BJ (cell line): Measurements from ENCODE around the gene ELOVL4. TPM values are rescaled to one million over a fixed set of nuclear protein-coding genes. Genes with fewer than 3 reads are reported as not detected.

ENCODE experiments used
- CTCF ChIA-PET: fragments of 350-600 bp; formaldehyde crosslinking; extraction: SDS; loops from one replicate; lab custom pipeline; 2021; ENCODE audit warnings: antibody characterized with exemption, inconsistent platforms; lab: Yijun Ruan, JAX
- POLR2A ChIA-PET: fragments of 300-600 bp; sonication (Branson Sonifier 250); formaldehyde crosslinking; extraction: SDS; loops from one replicate; lab custom pipeline; 2021; ENCODE audit warnings: antibody characterized with exemption; lab: Charles Lee
- DNase-seq: peaks from one replicate; pipeline ENCODE4 v3.0.0-alpha.2; 2011; ENCODE audit warnings: low read depth
- H3K27me3 ChIP-seq: 2 replicates; pipeline ENCODE4 v1.6.0; 2011; ENCODE audit warnings: low read length; ENCODE audit not compliant: control insufficient read depth, insufficient read depth
- H3K36me3 ChIP-seq: 2 replicates; pipeline ENCODE4 v1.5.1; 2011; ENCODE audit warnings: low read length; ENCODE audit not compliant: control insufficient read depth, insufficient read depth
- H3K4me3 ChIP-seq: 2 replicates; pipeline ENCODE4 v1.5.1; 2011; ENCODE audit warnings: low read depth, mild to moderate bottlenecking, control low read depth, low read length
- polyA plus RNA-seq: library from polyadenylated mRNA; depleted of rRNA; stranded (reverse); fragments of >200 nt; gene quantifications from 2 replicates; pipeline ENCODE4 v1.2.3, GENCODE V29; 2011
- TF ChIP-seq, protein P1 (sequence below): IDR thresholded peaks from 2 replicates; pipeline ENCODE4 v1.5.1; 2011; ENCODE audit warnings: low read depth, mild to moderate bottlenecking, control low read depth, inconsistent platforms, low read length, moderate library complexity; ENCODE audit not compliant: insufficient read depth

Gene ELOVL4
- polyA plus RNA-seq, 1 experiment = 0.40 TPM

DNA sequence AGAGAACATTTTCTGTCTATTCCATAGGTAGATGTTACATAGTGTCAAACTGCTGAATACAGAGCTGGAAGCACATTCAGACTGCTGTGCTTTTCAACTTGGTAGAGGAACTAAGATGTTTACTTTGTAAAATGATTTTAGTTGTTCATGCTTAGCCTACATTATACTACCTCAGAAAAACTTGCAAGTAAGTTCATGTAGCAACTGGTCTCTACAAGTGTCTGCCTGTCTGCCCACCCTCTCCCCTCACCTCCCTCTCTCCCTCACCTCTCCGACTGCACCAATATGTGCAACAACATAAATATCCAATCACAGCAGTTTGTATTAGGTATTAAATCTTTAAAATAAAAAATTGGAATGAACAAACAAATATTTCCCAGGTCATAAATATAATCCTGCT lies 25.3 kb downstream of the ELOVL4 start:
- TF ChIP-seq, protein P1, sequence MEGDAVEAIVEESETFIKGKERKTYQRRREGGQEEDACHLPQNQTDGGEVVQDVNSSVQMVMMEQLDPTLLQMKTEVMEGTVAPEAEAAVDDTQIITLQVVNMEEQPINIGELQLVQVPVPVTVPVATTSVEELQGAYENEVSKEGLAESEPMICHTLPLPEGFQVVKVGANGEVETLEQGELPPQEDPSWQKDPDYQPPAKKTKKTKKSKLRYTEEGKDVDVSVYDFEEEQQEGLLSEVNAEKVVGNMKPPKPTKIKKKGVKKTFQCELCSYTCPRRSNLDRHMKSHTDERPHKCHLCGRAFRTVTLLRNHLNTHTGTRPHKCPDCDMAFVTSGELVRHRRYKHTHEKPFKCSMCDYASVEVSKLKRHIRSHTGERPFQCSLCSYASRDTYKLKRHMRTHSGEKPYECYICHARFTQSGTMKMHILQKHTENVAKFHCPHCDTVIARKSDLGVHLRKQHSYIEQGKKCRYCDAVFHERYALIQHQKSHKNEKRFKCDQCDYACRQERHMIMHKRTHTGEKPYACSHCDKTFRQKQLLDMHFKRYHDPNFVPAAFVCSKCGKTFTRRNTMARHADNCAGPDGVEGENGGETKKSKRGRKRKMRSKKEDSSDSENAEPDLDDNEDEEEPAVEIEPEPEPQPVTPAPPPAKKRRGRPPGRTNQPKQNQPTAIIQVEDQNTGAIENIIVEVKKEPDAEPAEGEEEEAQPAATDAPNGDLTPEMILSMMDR = no peak
- H3K4me3 ChIP-seq = no peak overlapping the region
- CTCF ChIA-PET = no interaction called here
- H3K36me3 ChIP-seq = no peaks in the 10 kb centered on the region
- no peak for DNase-seq
- POLR2A ChIA-PET = no interaction called here
- no peaks in the 10 kb centered on the region for H3K27me3 ChIP-seq

DNA sequence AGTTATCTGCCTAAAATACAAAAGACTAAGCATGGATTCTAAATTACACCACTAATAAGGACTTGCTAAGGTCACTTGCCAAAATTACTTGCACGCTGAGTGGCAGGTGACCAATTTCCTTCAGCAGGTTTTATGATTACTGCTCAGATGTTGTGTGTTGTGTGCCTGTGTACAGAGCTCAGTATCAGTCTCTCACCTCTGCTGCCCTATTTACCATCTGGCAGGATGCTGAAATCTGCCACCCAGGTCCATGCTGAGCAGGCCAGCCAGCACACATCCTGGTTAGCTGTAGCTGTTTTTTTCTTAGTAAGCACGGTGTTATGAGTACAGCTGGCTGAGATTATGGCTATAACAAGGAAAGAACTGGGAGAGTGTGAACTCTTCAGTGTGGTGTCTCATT lies 34.0 kb downstream of the ELOVL4 start:
- TF ChIP-seq, protein P1 = no peak
- CTCF ChIA-PET = no interaction called here
- Histone ChIP-seq H3K36me3 (no peaks in the 10 kb centered on the region), H3K27me3 (no peaks in the 10 kb centered on the region), H3K4me3 (no peak overlapping the region)
- POLR2A ChIA-PET = no interaction called here
- DNase-seq = no peak

DNA sequence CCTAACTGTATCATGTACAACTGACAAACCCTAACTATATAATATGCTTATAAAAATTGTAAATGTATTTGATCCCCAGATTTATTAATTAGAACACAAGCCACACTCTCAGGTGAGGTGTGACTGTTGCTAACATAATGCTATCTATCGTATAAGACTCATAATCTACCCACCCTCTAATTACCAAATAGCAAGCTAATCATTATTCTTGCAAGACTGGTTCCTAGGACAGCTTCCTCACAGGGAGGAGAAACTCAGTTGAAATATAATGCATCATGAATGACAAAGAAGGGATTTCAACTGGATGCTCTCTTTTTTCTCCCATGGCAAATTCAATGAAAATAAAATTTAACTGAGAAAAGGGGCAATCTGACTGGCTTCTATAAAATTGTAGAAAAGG lies 35.4 kb downstream of the ELOVL4 start:
- ChIA-PET CTCF (interaction anchor here (1.5 kb wide), 1 partner anchor 37 kb away, joined by 3 read pairs; no protein-coding TSS in a partner anchor), POLR2A (no interaction called here)
- no peak overlapping the region for H3K4me3 ChIP-seq
- TF ChIP-seq, protein P1 = no peak
- no peak for DNase-seq
- H3K36me3 ChIP-seq = no peaks in the 10 kb centered on the region
- H3K27me3 ChIP-seq = no peaks in the 10 kb centered on the region

DNA sequence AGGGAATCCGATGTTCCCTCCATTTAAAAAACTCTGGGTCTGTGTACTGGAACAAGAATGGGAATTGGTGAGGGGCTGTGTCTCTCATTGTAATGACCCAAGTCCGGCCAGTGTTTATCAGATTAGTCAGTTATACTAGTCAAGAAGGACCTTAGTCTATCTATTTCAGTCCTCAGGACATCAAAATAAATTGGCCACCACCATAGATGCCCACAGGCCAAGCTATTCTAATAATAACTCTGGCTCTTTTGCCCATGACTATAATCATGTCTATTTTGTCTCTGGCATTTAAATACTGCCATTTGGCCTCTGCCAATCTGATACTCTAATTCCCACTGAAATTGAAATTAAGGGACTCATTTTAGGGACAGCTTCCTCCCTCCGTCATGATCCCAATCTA lies 37.8 kb downstream of the ELOVL4 start:
- TF ChIP-seq, protein P1 = no peak
- CTCF ChIA-PET = no interaction called here
- Histone ChIP-seq H3K36me3 (no peaks in the 10 kb centered on the region), H3K4me3 (no peak overlapping the region), H3K27me3 (no peaks in the 10 kb centered on the region)
- no peak for DNase-seq
- POLR2A ChIA-PET = no interaction called here

DNA sequence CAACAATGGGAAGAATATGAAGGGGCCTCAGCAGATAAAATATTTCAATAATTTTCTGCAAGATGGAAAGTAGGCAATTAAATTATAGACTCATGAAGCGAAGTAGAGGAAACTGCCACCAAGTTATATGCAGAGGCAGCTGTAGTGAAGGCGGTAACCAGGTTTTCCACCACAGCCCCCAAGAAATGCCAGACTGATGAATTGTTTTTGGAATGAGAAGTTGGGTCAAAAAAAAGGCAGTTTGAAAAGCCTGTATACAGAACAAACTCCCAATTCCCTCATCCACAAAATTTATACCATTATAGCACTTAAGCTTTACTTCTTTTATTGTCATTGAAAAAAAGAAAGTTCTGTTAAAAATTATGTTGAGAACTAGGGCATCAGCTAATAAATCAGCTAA lies 45.3 kb downstream of the ELOVL4 start:
- Histone ChIP-seq H3K27me3 (no peaks in the 10 kb centered on the region; the same call in 1 of the 2 replicates), H3K4me3 (no peak overlapping the region), H3K36me3 (no peaks in the 10 kb centered on the region)
- no peak for DNase-seq
- POLR2A ChIA-PET = no interaction called here
- CTCF ChIA-PET = interaction anchor here (1.3 kb wide), 1 partner anchor 190 kb away, joined by 4 read pairs; no protein-coding TSS in a partner anchor
- TF ChIP-seq, protein P1 = no peak
